Measurements from ENCODE around the gene RSPH9.
"Not testable (repeated sequence)": the region's sequence is repeated elsewhere in the genome, so short reads cannot be mapped to it uniquely, and the experiment has no call there.

Gene RSPH9

DNA sequence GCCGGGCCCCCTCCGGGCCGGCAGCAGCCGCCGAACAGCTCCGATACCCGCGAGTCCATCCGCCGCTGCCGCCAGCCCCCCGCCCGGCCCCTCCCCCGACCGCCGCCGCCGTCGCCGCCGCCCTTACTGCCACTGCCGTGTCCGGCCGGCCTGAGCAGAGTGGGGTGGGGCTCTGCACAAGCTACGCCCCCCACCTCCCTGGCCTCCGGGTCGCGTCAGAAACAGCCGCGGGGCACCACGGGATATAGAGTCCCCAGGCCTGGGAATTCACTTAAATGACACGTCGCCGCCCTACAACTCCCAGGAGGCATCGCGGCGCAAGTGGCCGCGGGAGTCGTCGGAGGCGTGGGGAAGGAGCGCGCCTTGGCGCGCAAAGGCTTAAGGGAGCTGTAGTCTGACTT, 15.7 kb upstream of the RSPH9 start, which contains the start of gene GTPBP2:
TSS of gene GTPBP2 (minus strand) at position 161 of the 401 bp plus-strand sequence. CDS start at position 59, 102 bp downstream.
- peak; percentile 90 to 99 (median 98) for DNase-seq

DNA sequence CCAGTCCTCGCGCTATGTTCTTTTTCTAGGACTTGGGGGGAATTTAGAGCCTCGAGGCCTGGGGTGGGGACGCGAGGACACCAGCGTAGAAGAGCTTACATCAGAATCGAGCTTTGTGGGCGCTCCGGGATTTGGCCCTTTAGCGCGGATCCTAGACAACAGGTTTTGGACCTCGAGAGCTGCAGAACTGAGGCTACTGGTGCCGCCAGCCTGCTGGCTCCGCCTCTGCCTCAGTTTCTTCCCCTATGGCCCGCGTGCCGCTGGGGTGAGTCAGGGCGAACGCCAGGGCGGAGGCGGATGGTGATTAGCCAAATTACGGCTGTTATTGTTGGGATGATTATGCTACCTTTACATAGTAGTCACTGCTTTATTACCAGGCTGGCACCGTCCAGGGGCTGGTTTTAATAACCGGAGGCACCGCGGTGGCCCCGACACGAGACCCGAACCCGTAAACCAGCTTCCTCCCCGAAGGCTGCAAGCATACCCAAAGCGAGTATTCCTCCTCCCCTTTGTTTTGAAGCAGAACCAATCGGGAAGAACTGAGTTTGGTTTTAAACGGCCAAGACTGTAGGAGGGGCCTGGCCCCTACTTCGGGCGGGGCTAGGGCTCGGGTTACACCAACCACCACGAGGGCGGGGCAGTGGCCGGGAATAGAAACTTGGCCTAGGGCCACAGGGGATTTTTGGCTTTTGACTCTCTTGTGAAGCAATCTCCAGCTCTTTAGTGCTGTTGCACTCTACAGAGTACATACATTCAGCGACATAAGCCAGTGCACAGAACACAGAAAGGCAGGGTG, 15.1 kb upstream of the RSPH9 start:
- DNase-seq, result peak; percentile 24 to 96 (median 82)

DNA sequence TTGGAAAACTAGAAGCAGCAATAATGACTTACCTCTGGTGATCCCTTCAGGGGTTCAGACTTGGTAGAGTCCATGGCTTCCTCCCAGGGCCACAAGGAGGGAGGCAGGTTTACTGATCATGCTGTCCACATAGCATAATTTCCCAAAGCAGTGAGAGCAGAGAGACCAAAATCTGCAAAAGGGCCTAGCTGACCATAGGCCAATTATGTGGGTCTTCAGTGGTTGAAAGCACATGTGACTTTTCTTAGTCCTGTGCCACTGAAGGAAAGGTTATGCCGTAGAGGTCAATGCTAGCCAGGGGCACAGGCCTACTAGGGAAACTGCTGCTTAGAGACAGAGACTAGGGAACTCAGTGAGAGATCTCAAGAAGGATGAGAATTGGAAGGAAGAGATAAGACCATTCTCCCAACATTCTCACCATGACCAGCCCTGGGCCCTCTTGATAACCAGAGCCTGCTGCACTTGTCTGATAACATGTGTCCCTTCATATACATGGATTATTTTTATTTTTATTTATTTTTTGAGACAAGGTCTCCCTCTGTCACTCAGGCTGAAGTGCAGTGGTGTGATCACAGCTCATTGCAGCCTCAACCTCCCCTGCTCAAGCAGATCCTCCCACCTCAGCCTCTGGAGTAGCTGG, 13.7 kb upstream of the RSPH9 start:
- peak in 1 of 14 donors; percentile 26 for DNase-seq

DNA sequence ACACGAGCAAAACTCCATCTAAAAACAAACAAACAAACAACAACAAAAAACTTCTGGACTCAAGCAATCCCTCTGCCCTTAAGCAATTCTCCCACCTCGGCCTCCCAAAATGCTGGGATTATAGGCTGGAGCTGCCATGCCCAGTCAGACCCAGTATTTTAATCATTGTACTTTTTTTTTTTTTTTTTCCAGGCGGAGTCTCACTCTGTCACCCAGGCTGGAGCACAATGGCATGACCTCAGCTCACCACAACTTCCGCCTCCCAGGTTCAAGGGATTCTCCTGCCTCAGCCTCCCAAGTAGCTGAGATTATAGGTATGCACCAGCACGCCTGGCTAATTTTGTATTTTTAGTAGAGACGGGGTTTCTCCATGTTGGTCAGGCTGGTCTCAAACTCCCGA, 11.8 kb upstream of the RSPH9 start:
- DNase-seq, result not testable (repeated sequence)

DNA sequence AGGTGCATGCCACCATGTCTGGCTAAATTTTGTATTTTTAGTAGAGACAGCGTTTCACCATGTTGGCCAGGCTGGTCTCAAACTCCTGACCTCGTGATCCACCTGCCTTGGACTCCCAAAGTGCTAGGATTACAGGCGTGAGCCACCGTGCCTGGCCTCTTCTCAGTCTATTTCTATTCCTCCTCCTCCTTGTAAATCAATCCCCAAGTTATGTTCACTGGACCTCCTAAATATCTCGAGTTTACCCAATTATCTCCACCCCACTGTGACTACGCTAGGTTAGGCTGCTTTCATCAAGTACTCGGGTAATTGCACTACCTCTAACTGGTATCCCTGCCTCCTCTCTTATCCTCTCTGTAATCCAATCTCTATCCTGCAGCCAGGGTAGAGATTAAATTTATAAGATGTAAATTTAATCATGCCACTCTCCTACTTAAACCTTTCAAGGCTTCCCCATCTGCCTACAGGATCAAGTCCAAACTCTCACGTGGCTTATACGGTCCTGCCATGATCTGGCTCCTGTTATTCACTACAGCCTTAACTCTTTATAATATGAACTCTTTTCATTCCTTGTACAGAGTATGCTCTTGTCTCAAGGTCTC, 10.0 kb upstream of the RSPH9 start:
- DNase-seq, result peak in 1 of 14 donors; percentile 52

DNA sequence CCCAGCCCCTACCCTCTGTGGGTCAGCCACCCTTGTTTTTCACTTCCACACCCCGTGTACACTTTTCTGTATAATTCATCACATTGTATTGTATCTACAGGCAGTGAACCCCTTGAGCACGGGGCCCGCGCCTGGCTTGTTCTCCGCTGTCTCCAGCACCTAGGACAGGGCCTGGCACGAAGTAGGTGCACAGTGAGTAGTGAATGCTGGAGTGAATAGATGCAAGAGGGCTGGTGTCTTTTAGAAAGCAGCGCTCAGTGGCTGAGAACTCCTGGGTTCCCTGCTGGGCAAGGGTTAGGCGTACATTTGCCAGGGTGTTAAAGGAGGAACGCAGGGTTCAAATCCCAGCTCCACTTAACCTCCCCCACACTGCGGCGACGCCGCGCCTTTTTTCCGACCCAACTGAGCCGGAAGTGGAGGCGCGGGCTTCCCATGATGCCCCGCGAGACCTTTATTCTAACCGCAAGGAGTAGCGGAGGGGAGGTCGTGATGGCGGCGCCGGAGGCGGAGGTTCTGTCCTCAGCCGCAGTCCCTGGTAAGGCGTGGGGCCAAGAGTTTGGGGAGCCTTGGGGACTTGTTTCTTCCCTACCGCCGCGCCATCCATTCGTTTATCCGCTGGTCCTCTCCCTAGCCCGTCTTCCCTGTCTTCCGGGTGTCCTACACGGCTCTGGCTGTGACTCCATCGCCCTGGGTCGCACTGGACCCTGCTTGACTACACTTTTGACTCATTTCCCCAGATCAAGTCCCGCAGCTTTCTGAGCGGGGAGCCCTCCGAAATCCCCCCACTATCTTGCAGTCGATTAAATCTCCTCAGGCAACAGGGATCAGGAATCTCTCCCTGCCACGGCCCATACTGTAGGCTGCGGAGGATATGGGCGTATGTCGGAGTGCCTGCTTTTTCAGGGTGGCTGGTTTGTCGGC, 9.2 kb upstream of the RSPH9 start, which contains the start of gene MAD2L1BP:
TSS of gene MAD2L1BP (plus strand) at position 454 of the 921 bp plus-strand sequence. CDS start at position 490, 36 bp downstream.
- peak; percentile 52 to 87 (median 73) for DNase-seq

DNA sequence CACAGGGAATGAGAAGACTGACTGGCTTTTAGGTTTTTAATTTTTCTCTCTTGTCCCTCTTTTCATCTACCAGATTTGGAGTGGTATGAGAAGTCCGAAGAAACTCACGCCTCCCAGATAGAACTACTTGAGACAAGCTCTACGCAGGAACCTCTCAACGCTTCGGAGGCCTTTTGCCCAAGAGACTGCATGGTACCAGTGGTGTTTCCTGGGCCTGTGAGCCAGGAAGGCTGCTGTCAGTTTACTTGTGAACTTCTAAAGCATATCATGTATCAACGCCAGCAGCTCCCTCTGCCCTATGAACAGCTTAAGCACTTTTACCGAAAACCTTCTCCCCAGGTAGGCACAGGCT, 8.6 kb upstream of the RSPH9 start:
- DNase-seq, result no peak

DNA sequence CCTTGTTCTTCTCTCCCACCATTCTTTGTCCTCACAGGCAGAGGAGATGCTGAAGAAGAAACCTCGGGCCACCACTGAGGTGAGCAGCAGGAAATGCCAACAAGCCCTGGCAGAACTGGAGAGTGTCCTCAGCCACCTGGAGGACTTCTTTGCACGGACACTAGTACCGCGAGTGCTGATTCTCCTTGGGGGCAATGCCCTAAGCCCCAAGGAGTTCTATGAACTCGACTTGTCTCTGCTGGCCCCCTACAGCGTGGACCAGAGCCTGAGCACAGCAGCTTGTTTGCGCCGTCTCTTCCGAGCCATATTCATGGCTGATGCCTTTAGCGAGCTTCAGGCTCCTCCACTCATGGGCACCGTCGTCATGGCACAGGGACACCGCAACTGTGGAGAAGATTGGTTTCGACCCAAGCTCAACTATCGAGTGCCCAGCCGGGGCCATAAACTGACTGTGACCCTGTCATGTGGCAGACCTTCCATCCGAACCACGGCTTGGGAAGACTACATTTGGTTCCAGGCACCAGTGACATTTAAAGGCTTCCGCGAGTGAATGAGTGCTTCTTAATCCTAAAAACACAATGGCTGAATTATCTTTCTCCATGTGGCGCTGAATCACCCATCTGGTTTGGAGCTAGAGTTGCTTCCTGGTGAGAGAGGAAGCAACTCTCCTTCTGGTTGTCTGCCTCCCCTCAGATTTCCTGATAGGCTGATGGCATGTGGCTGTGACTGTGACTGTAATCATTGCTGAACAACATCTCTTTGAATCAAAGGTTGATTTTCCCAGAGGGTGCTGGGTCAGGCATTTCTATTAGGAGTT, 4.6 kb upstream of the RSPH9 start:
- no peak for DNase-seq

DNA sequence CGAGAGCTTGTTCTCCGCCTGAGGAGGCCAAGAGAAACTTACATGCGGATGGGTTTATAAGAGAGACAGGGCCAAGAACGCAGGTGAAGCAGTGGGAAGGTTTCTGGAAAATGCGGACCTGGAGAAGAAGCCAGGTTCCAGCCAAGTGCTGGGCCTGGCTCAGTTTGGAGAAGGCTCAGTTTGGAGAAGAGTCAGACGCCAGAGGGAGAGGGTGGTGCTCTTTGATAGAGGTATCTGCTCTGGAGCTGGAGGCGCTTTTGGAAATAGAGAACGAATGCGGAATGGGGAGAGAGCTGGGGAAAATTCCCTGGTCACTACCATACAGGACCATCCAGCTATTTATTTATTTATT, 753 bp downstream of the RSPH9 start:
- DNase-seq, result no peak

DNA sequence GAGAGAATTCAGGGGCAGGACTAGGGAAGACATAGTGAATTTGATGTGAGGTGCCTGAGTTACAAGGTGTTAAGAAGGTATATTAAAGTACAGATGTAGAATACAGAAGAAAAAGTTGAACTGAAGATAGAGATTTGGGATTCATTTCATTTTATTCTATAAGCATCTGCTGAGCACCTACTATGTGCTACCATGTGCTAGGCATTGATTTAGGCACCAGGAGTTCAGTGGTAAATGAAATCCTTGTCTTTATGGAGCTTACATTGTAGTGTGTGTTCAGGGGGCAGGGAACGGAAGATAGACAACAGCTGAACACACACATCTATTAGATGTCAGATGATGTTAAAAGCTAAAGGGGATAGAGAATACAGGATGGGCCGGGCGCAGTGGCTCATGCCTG, 2.8 kb downstream of the RSPH9 start:
- DNase-seq, result no peak

DNA sequence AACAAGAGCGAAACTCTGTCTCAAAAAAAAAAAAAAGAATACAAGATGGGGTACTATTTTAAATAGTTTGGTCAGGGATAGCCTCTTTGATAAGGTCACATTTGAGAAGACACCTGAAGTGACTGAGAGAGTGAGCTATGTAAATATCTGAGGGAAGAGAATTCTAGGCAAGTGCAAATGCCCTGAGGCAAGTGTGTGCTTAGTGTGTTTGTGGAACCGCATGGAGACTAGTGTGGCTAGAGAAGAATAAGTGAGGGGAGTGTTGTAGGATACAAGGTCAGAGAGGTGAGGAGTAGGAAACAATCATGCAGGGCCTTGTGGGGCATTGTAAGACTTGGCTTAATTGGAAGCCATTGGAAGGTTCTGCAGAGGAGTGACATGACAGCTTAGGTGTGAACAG, 3.4 kb downstream of the RSPH9 start:
- DNase-seq, result no peak

DNA sequence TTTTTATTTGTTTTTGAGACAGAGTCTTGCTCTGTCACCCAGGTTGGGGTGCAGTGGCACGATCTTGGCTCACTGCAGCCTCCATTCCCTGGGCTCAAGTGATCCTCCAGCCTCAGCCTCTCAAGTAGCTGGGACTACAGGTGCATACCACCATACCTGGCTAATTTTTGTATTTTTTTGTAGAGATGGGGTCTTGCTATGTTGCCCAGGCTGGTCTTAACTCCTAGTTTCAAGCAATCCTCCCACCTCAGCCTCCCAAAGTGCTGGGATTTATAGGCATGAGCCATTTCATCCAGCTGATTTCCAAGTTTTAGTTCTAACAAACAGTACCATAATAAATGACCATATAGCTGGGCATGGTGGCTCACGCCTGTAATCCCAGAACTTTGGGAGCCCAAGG, 8.0 kb downstream of the RSPH9 start:
- DNase-seq, result not testable (repeated sequence)

DNA sequence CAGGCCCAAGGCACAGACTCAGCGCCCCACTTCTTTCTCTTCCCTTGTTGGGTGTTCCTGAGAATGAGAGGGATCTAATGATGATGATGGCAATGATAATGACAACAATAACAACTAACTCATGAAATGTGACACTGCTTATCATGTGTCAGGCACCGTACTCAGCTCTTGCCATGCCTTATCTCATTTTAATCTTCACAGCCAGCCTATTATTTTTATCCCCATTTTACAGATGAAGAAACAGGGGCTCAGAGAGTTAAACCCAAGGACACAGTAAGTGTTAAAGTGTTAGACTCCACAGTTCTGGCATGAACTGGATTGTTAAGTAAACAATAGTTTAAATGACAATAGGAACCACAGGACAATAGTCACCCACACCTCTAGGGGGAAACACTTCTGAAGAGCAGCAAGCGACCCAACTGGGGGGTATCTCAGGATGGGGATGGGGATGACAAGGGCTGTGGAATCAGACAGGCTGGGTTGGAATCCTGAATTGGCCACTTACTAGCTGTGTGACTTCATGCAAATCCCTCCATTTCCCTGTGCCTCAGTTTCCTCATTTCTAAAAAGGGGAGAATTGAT, 12.5 kb downstream of the RSPH9 start:
- DNase-seq, result no peak

DNA sequence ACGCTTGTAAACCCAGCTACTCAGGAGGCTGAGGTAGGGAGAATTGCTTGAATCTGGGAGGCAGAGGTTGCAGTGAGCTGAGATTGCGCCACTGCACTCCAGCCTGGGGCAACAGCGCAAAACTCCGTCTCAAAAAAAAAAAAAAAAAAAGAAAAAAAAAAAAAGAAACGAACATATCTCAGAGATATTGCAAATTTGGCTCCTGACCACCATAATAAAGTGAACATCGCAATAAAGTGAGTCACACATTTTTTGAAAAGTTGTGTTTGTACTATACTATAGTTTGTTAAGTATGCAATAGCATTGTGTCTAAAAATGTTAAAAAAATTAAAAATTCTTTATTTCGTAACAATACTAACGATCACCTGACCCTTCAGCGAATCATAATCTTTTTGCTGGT, 13.3 kb downstream of the RSPH9 start:
- no peak for DNase-seq

DNA sequence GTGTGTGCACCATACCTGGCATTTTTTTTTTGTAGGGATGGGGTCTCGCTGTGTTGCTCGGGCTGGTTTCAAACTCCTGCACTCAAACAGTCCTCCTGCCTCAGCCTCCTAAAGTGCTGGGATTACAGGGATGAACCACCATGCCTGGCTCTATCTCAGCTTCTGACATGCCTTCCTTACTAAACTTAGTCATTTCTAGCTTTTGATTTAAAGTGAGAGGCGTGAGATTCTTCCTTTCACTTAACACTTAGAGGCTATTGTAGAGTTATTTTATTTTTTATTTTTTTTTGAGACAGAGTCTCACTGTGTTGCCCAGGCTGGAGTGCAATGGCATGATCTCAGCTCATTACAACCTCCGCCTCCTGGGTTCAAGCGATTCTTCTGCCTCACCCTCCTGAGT, 18.1 kb downstream of the RSPH9 start:
- DNase-seq, result not testable (repeated sequence)

DNA sequence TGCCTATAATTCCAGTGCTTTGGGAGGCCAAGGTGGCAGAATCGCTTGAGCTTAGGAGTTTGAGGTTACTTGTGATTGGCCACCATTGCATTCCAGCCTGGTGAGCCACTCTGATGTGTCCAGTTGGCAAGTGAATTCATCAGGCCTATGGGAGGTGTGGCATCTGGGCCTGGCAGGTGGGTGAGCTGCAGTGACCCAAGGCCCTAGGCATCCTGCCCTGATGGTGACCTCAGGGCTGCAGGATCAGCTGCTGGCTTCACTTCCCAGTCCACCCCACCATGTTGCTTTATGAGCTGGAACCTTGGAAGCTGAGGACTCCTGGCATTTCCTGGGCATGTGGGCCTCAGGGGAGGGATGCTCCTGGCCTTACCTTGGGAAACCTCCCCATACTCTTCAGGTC, 20.5 kb downstream of the RSPH9 start:
- no peak for DNase-seq

DNA sequence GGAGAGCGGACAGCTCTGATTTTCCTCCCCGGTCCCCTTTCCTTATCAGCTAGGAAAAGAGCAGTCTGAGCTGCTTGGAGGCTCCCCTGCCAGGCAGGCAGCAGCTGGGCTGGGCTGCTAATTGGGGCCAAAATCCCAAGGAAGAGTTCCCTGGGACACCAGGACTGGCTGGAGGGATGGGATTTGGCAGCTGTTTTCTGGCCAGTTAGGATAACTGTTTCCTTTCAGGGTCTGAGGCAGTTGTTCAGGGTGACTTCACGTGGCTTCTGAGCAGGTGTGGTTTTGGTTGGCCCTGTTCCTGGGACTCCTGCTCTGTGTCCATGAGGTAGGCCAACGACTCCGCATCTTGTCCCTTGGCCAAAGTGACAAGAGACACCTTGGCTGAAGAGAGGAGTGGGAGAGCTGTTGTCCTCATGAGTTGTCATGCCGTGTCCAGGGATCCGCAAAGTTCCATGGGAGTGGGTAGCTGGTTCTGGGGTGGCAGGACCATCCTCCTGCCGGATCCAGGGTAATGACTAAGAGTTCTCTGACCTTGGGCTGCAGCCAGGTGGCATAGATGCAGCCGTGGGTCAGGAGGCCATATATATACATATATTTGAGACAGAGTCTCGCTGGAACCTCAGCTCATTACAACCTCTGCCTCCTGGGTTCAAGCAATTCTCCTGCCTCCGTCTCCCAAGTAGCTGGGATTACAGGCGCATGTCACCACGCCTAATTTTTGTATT, 21.5 kb downstream of the RSPH9 start:
- DNase-seq, result no peak

DNA sequence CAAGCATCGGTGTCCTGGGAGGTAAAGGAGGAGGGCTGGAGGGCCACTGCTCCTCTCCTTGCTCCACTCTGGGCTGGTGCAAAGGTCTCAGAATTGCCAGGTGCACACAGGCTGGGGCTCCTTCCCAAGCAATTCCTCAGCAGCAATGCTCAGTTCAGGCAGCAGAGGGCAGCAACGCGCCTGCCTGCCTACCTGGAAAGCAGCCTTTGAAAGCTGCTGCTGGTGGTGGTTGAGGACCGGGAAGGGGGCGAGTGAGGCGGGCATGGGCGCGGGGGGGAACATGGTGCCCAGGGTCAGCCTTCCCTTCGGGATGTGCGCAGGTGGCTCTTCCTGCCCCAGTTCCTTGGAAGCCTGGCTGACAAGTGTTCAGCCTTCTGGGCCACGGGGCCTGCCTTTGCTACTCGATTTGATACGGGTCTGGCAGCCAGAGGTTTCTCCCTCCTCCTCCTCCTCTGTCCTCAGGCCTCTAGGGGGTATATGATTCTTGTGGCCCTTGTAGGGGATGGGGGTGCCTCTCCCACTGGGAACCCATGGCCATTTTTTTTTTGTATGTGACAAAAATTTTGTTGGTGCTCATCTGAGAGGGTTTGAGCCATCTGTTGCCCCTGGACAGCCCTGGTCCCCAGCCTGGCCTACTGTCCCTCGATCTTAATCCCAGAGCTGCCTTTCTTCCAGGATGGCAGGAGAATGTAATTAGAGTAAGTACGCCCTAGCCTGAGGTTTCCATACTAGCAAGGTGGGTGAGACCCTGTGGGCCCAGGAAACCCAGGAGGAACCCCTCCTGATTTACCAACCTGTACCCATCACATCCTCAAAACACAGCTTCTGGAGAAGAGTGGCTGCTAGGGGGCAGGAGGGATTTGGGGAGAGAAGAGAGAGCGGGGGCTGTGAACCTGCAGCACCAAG, 22.7 kb downstream of the RSPH9 start:
- peak in 12 of 14 donors; percentile 38 to 78 (median 59) for DNase-seq

All from C1 segment of cervical spinal cord (tissue), 14 donors.